HL-60/S4 treated with phorbol 12-myristate 13-acetate at 8.2 ng/mL for 4 days and 3 days (cell line): Measurements from ENCODE around the gene IPPK.

ENCODE experiments used
- in situ Hi-C: fragments of 300-500 bp; cut with MboI; formaldehyde crosslinking; loops from 2 replicates; pipeline ENCODE4 v1.15.0; 2022; ENCODE audit warnings: low sequenced_read_pairs

IPPK gene

GRCh38 chr9:92616655-92617111, 53.2 kb downstream of the IPPK start:
- in situ Hi-C loops, result no loop called here

GRCh38 chr9:92616199-92616641, 53.7 kb downstream of the IPPK start:
- in situ Hi-C loops, result no loop called here

- in situ Hi-C loops, result no loop called here
Measured at GRCh38 chr9:92615790-92616189, 54.1 kb downstream of the IPPK start.

GRCh38 chr9:92614763-92615461, 55.0 kb downstream of the IPPK start:
- in situ Hi-C loops, result no loop called here

- in situ Hi-C loops, result no loop called here
Measured at GRCh38 chr9:92614123-92614510, 55.8 kb downstream of the IPPK start.

GRCh38 chr9:92613268-92614122, 56.4 kb downstream of the IPPK start:
- in situ Hi-C loops, result no loop called here

- in situ Hi-C loops, result no loop called here
Measured at GRCh38 chr9:92612816-92613215, 57.1 kb downstream of the IPPK start.

GRCh38 chr9:92612292-92612691, 57.6 kb downstream of the IPPK start:
- in situ Hi-C loops, result no loop called here

GRCh38 chr9:92611621-92612285, 58.2 kb downstream of the IPPK start:
- in situ Hi-C loops, result no loop called here

GRCh38 chr9:92610470-92611420, 59.2 kb downstream of the IPPK start:
- in situ Hi-C loops, result no loop called here

GRCh38 chr9:92608909-92609445, 61.0 kb downstream of the IPPK start:
- in situ Hi-C loops, result no loop called here

- in situ Hi-C loops, result no loop called here
Measured at GRCh38 chr9:92608241-92608908, 61.6 kb downstream of the IPPK start.

GRCh38 chr9:92607773-92608172, 62.2 kb downstream of the IPPK start:
- in situ Hi-C loops, result no loop called here

- in situ Hi-C loops, result no loop called here
Measured at GRCh38 chr9:92607088-92607487, 62.8 kb downstream of the IPPK start.

- in situ Hi-C loops, result no loop called here
Measured at GRCh38 chr9:92605224-92605623, 64.7 kb downstream of the IPPK start.

GRCh38 chr9:92603990-92604389, 65.9 kb downstream of the IPPK start:
- in situ Hi-C loops, result no loop called here

- in situ Hi-C loops, result no loop called here
Measured at GRCh38 chr9:92603100-92603499, 66.8 kb downstream of the IPPK start.

- in situ Hi-C loops, result no loop called here
Measured at GRCh38 chr9:92602413-92602812, 67.5 kb downstream of the IPPK start.

- in situ Hi-C loops, result no loop called here
Measured at GRCh38 chr9:92601451-92601850, 68.5 kb downstream of the IPPK start.
